Epidermal melanocyte (primary cell): ENCODE data around the gene FOXO3.

Source experiments
- DNase-seq: peaks from one replicate; pipeline ENCODE4 v3.0.0; 2011; ENCODE audit warnings: low spot score; ENCODE audit not compliant: insufficient read length

Gene FOXO3

GRCh38 chr6:108626777-108627176 is 66.1 kb downstream of the FOXO3 start:
- DNase-seq = no peak

- no peak for DNase-seq
Measured at GRCh38 chr6:108627692-108628550, 67.2 kb downstream of the FOXO3 start.

GRCh38 chr6:108630050-108630714 is 69.5 kb downstream of the FOXO3 start:
- DNase-seq = no peak

- DNase-seq = no peak
Measured at GRCh38 chr6:108632441-108632840, 71.7 kb downstream of the FOXO3 start.

- DNase-seq = no peak
Measured at GRCh38 chr6:108633436-108633835, 72.7 kb downstream of the FOXO3 start.

- DNase-seq = no peak
Measured at GRCh38 chr6:108635505-108636226, 74.9 kb downstream of the FOXO3 start.

GRCh38 chr6:108637963-108638362 is 77.2 kb downstream of the FOXO3 start:
- no peak for DNase-seq

- no peak for DNase-seq
Measured at GRCh38 chr6:108638993-108639392, 78.3 kb downstream of the FOXO3 start.

- no peak for DNase-seq
Measured at GRCh38 chr6:108640104-108640503, 79.4 kb downstream of the FOXO3 start.

- no peak for DNase-seq
Measured at GRCh38 chr6:108643184-108643583, 82.5 kb downstream of the FOXO3 start.

GRCh38 chr6:108644252-108644651 is 83.5 kb downstream of the FOXO3 start:
- DNase-seq = no peak

GRCh38 chr6:108648191-108648590 is 87.5 kb downstream of the FOXO3 start:
- no peak for DNase-seq

GRCh38 chr6:108650325-108650724 is 89.6 kb downstream of the FOXO3 start:
- no peak for DNase-seq

- DNase-seq = no peak
Measured at GRCh38 chr6:108650781-108651180, 90.1 kb downstream of the FOXO3 start.

- no peak for DNase-seq
Measured at GRCh38 chr6:108651340-108652227, 90.9 kb downstream of the FOXO3 start.

- no peak for DNase-seq
Measured at GRCh38 chr6:108652375-108652774, 91.7 kb downstream of the FOXO3 start.

- no peak for DNase-seq
Measured at GRCh38 chr6:108653949-108654348, 93.2 kb downstream of the FOXO3 start.

- DNase-seq = no peak
Measured at GRCh38 chr6:108654465-108655106, 93.9 kb downstream of the FOXO3 start.

GRCh38 chr6:108655806-108656651 is 95.3 kb downstream of the FOXO3 start:
- DNase-seq = peak; percentile 73

GRCh38 chr6:108656836-108657235 is 96.1 kb downstream of the FOXO3 start:
- DNase-seq = no peak
